ENCODE data around the gene PER1. TPM values are rescaled to one million over a fixed set of nuclear protein-coding genes. Genes with fewer than 3 reads are reported as not detected.

The PER1 gene
- total and polyA plus RNA-seq, 2 of the 4 experiments (the other 2 are of a cell fraction) = 3.4 to 10.5 TPM

GRCh38 chr17:8147805-8148404, 4.3 kb downstream of the PER1 start:
- BruUV-seq (replicated peaks) = no TSS peak
- Histone ChIP-seq H3K4ac (ENCODE audit: low read depth, low read length) (no peak overlapping the region), H2BK15ac (ENCODE audit: low read depth, low read length) (no peak overlapping the region), H2AK5ac (ENCODE audit: low read depth, low read length) (no peak overlapping the region), H3K4me3 (ENCODE audit: insufficient read depth, low read depth, low read length) (no peak overlapping the region), H3K18ac (ENCODE audit: low read depth, low read length) (no peak overlapping the region), H3K79me1 (ENCODE audit: low read depth in 1 of 2, low read length in 2 of 2) (peaks cover 3 to 19% of the 10 kb centered on the region in 2 experiments; a peak in 2 of 4 replicates), H3K23ac (ENCODE audit: low read depth, low read length) (no peak overlapping the region), H3K9me3 (ENCODE audit: control insufficient read depth, insufficient read depth, low read length) (no peaks in the 10 kb centered on the region), H3K56ac (ENCODE audit: extremely low read depth, insufficient read depth, low read length) (no peak overlapping the region), H3K9me1 (ENCODE audit: insufficient read depth, low read length) (peaks cover 11% of the 10 kb centered on the region), H3K27ac (ENCODE audit: insufficient read depth, low read length) (no peak overlapping the region), H2AK9ac (replicated peaks; ENCODE audit: low read depth, low read length, poor library complexity) (no peak overlapping the region), H4K8ac (ENCODE audit: low read depth in 2 of 2, low read length in 2 of 2) (no peak overlapping the region), H3K4me1 (ENCODE audit: control insufficient read depth, insufficient read depth, low read length) (peaks cover 10% of the 10 kb centered on the region), H3K36me3 (ENCODE audit: control insufficient read depth, insufficient read depth, low read length) (peaks cover 53% of the 10 kb centered on the region), H2BK120ac (ENCODE audit: low read depth, low read length) (no peak overlapping the region), H3K9ac (ENCODE audit: low read depth, low read length) (no peak overlapping the region), H4K20me1 (ENCODE audit: insufficient read depth, low read length) (peaks cover 9% of the 10 kb centered on the region), H4K5ac (ENCODE audit: low read depth, low read length) (no peak overlapping the region), H2AFZ (replicated peaks; ENCODE audit: low read length, poor library complexity) (no peak overlapping the region), H3K4me2 (ENCODE audit: low read depth, low read length) (no peak overlapping the region), H2BK20ac (ENCODE audit: low read depth, low read length) (no peak overlapping the region), H2BK5ac (ENCODE audit: low read depth, low read length, poor library complexity, severe bottlenecking) (no peak overlapping the region), H3K14ac (replicated peaks; ENCODE audit: low read depth, low read length) (no peak overlapping the region), H4K91ac (ENCODE audit: insufficient read depth, low read depth, low read length) (no peak overlapping the region), H3K27me3 (ENCODE audit: control insufficient read depth, insufficient read depth, low read length) (no peaks in the 10 kb centered on the region)
- ATAC-seq (ENCODE audit: low read depth) (no peak), DNase-seq (no peak)
- no peak for TF ChIP-seq MAFK (IDR thresholded peaks at IDR 0.05; ENCODE audit: low read depth, low read length)
- TF ChIP-seq BHLHE40 (IDR thresholded peaks at IDR 0.05; ENCODE audit: low read depth, low read length) = no peak
- TF ChIP-seq RCOR1 (IDR thresholded peaks at IDR 0.05; ENCODE audit: insufficient replicate concordance, low read length) = no peak
- no peak for TF ChIP-seq USF2 (IDR thresholded peaks at IDR 0.05; ENCODE audit: low read depth, low read length)
- no peak for TF ChIP-seq MAZ (IDR thresholded peaks at IDR 0.05; ENCODE audit: borderline replicate concordance, low read depth, low read length)
- no peak for TF ChIP-seq CTCF (conservative IDR thresholded peaks at IDR 0.05; ENCODE audit: low read depth, low read length)
- TF ChIP-seq RAD21 (IDR thresholded peaks at IDR 0.05; ENCODE audit: low read length) = no peak
- no peak for TF ChIP-seq ELK1 (IDR thresholded peaks at IDR 0.05; ENCODE audit: borderline replicate concordance, low read depth, low read length)
- TF ChIP-seq MXI1 (IDR thresholded peaks at IDR 0.05; ENCODE audit: borderline replicate concordance, low read depth, low read length) = no peak
- TF ChIP-seq CHD1 (IDR thresholded peaks at IDR 0.05; ENCODE audit: low read depth, low read length) = no peak
- TF ChIP-seq RFX5 (IDR thresholded peaks at IDR 0.05; ENCODE audit: low read depth, low read length) = no peak
- no peak for TF ChIP-seq SMC3 (IDR thresholded peaks at IDR 0.05; ENCODE audit: low read depth, low read length)
- TF ChIP-seq CEBPB (IDR thresholded peaks at IDR 0.05; ENCODE audit: low read depth, low read length) = no peak
- TF ChIP-seq FOS (IDR thresholded peaks at IDR 0.05; ENCODE audit: low read depth, low read length) = no peak
- no peak for TF ChIP-seq NFE2L2 (IDR thresholded peaks at IDR 0.05; ENCODE audit: low read depth, low read length)
- TF ChIP-seq POLR2A (IDR thresholded peaks at IDR 0.05; ENCODE audit: low read depth, low read length) = no peak; the same call in none of the 2 replicates
- intact Hi-C loops (cut with micrococcal nuclease) = no loop called here
- 74% methylated on average over 4 of the region's 13 CpGs; no CpG with 5 or more reads in 1 of the 2 experiments for WGBS, 2 experiments (ENCODE audit: extremely low coverage in 2 of 2, insufficient read length in 1 of 2)
- CTCF ChIA-PET = interaction anchor here (0.6 kb wide), 1 partner anchor 28 kb away, joined by 3 read pairs; no protein-coding TSS in a partner anchor
- dilution Hi-C loops (cut with HindIII; ENCODE audit: low sequenced_read_pairs, unreplicated experiment) = no loop called here
- POLR2A ChIA-PET (ENCODE audit: unreplicated experiment) = no interaction called here
- in situ Hi-C loops (cut with MboI; ENCODE audit: low sequenced_read_pairs) = no loop called here

Data from IMR-90 (cell line).